GM12878 (cell line): Measurements from ENCODE around the gene RHEBL1. TPM values are rescaled to one million over a fixed set of nuclear protein-coding genes. Genes with fewer than 3 reads are reported as not detected.
"Not testable (repeated sequence)": the region's sequence is repeated elsewhere in the genome, so short reads cannot be mapped to it uniquely, and the experiment has no call there.

ENCODE experiments used
- ATAC-seq: fragments of 200-7000 bp; cut with Tn5 transposase; 3 replicates; pipeline ENCODE4 v1.9.1; 2020; ENCODE audit warnings: mild to moderate bottlenecking, moderate library complexity
- BruUV-seq: library from RNA; stranded (reverse); fragments of 400-500 nt; replicated peaks from 2 replicates; lab custom pipeline; 2021; lab: Mats Ljungman, UMichigan
- CTCF ChIA-PET: fragments of 300-600 bp; sonication (Branson Sonifier 250); formaldehyde crosslinking; extraction: SDS; loops from one replicate; lab custom pipeline; 2021; ENCODE audit warnings: inconsistent platforms; lab: Yijun Ruan, JAX
- POLR2A ChIA-PET: fragments of 350-600 bp; formaldehyde crosslinking; extraction: SDS; loops from one replicate; lab custom pipeline; 2021; ENCODE audit warnings: inconsistent platforms; lab: Charles Lee
- RAD21 ChIA-PET: fragments of 300-600 bp; sonication (Branson Sonifier 250); formaldehyde crosslinking; loops from one replicate; lab custom pipeline; 2023; ENCODE audit warnings: antibody characterized with exemption; ENCODE audit not compliant: unreplicated experiment; lab: Charles Lee
- SMC1A ChIA-PET: fragments of 300-600 bp; sonication (Branson Sonifier 250); formaldehyde crosslinking; loops from one replicate; lab custom pipeline; 2023; ENCODE audit not compliant: unreplicated experiment, uncharacterized antibody; lab: Charles Lee
- DNase-seq: peaks from one replicate; pipeline ENCODE4 v3.0.0-alpha.2; 2011; ENCODE audit warnings: low read depth, low spot score
- FAIRE-seq: peaks from 3 replicates; lab custom pipeline; 2011; peaks lifted over from hg19 to GRCh38; lab: Jason Lieb, UNC
- H2AFZ ChIP-seq: 2 replicates; pipeline ENCODE4 v1.6.0; 2011; ENCODE audit warnings: low read depth, low read length, control low read depth; ENCODE audit not compliant: control insufficient read depth
- H3K27ac ChIP-seq: 2 replicates; pipeline ENCODE4 v1.5.1; 2011; ENCODE audit warnings: control low read depth; ENCODE audit not compliant: control insufficient read depth, insufficient read depth
- H3K27me3 ChIP-seq, 2 experiments: replicated peaks in 1 of 2; 2 replicates each; pipeline versions ENCODE4 v1.6.0 to v1.6.1; 2011; ENCODE audit warnings: low read length in 1 of 2; ENCODE audit not compliant: control insufficient read depth in 2 of 2, insufficient read depth in 2 of 2
- H3K36me3 ChIP-seq, 2 experiments: 2 replicates each; pipeline ENCODE4 v1.5.1; 2011; ENCODE audit warnings: low read length in 1 of 2; ENCODE audit not compliant: control insufficient read depth in 2 of 2, insufficient read depth in 2 of 2
- H3K4me1 ChIP-seq: 2 replicates; pipeline ENCODE4 v1.6.1; 2011; ENCODE audit warnings: mild to moderate bottlenecking, low read length, moderate library complexity, mixed read lengths; ENCODE audit not compliant: control insufficient read depth, insufficient read depth
- H3K4me2 ChIP-seq: 2 replicates; pipeline ENCODE4 v1.6.0; 2011; ENCODE audit warnings: control low read depth; ENCODE audit not compliant: control insufficient read depth, insufficient read depth
- H3K4me3 ChIP-seq: fragments of 200-600 bp; sonication (generic); 2 replicates; pipeline ENCODE4 v1.5.1; 2016
- H3K79me2 ChIP-seq: 2 replicates; pipeline ENCODE4 v1.6.0; 2011; ENCODE audit warnings: low read length; ENCODE audit not compliant: control insufficient read depth, insufficient read depth
- H3K9ac ChIP-seq: 2 replicates; pipeline ENCODE4 v1.8.0; 2011; ENCODE audit warnings: low read length, control low read depth, mixed read lengths; ENCODE audit not compliant: control insufficient read depth, insufficient read depth
- H3K9me3 ChIP-seq: replicated peaks from 3 replicates; pipeline ENCODE4 v1.5.1; 2011; ENCODE audit warnings: mild to moderate bottlenecking, low read length; ENCODE audit not compliant: control insufficient read depth, insufficient read depth
- H4K20me1 ChIP-seq: 2 replicates; pipeline ENCODE4 v1.6.0; 2011; ENCODE audit not compliant: control insufficient read depth, insufficient read depth
- ATF7 ChIP-seq: fragments of 450-650 bp; IDR thresholded peaks from 2 replicates; pipeline ENCODE4 v1.6.1; 2016; ENCODE audit warnings: low read depth, mild to moderate bottlenecking
- E2F4 ChIP-seq: IDR thresholded peaks from 2 replicates; pipeline ENCODE4 v1.6.1; 2012; ENCODE audit warnings: low read depth, low read length, improper control_type of control experiment
- IRF4 ChIP-seq: IDR thresholded peaks from 2 replicates; pipeline ENCODE4 v1.6.1; 2011; ENCODE audit warnings: low read depth, low read length
- POLR2AphosphoS2 ChIP-seq: IDR thresholded peaks from 2 replicates; pipeline ENCODE4 v1.6.1; 2011; ENCODE audit warnings: low read depth, mild to moderate bottlenecking, low read length, improper control_type of control experiment, moderate library complexity
- RB1 ChIP-seq: fragments of 450-650 bp; formaldehyde crosslinking; IDR thresholded peaks from 2 replicates; pipeline ENCODE4 v1.6.1; 2017; ENCODE audit warnings: mild to moderate bottlenecking, borderline replicate concordance
- RELA ChIP-seq: fragments of 450-650 bp; IDR thresholded peaks from 2 replicates; pipeline ENCODE4 v1.8.0; 2014; ENCODE audit warnings: borderline replicate concordance; ENCODE audit not compliant: partially characterized antibody
- YY1 ChIP-seq: IDR thresholded peaks from 2 replicates; pipeline ENCODE4 v1.6.1; 2011; ENCODE audit warnings: low read depth, mild to moderate bottlenecking, low read length
- ZNF274 ChIP-seq: IDR thresholded peaks from one replicate; pipeline ENCODE4 v1.8.0; 2011; ENCODE audit not compliant: insufficient read length, insufficient read depth
- WGBS: methylation state at CpG from one replicate; pipeline ENCODE4 v1.1.6; 2016; ENCODE audit warnings: low lambda C conversion rate; ENCODE audit not compliant: insufficient replicate concordance, insufficient coverage; ENCODE audit errors: missing lambda C conversion rate; 5-methylcytosine and 5-hydroxymethylcytosine counted together
- in situ Hi-C: fragments of 300-500 bp; cut with MboI; formaldehyde crosslinking; loops from 9 replicates; pipeline ENCODE4 v1.14.3; 2018; ENCODE audit warnings: mixed read lengths
- intact Hi-C: fragments of 100-400 bp; cut with micrococcal nuclease; formaldehyde crosslinking; loops from one replicate; pipeline ENCODE4 v1.14.2; 2022; ENCODE audit not compliant: unreplicated experiment
- polyA plus RNA-seq, 11 experiments: library from polyadenylated mRNA; depleted of rRNA in 4 of 11; unstranded in 6 of 11; stranded (reverse) in 5 of 11; fragments of >200 nt; fragmentation: Nextera tagmentation in 4 of 11; fragmentation: Illumina TruSeq in 1 of 11; extraction: Ambion mirVana in 4 of 11; extraction: Trizol in 1 of 11; gene quantifications; 1 replicate in 1 of 11; 2 replicates in 10 of 11; pipeline versions ENCODE4 v1.2.1 to v1.2.3, GENCODE V29; 2011 to 2016; ENCODE audit warnings: inconsistent platforms in 2 of 11, missing spikeins in 2 of 11, low read depth in 1 of 11
- total RNA-seq, 4 experiments: library from RNA; depleted of rRNA in 3 of 4; stranded (reverse); fragments of >200 nt in 3 of 4; fragmentation: Illumina TruSeq in 1 of 4; extraction: Trizol in 1 of 4; gene quantifications; 2 replicates each; pipeline versions ENCODE4 v1.2.1 to v1.2.3, GENCODE V29; 2013 to 2021

RHEBL1 gene
- total and polyA plus RNA-seq, 10 of the 15 experiments (the other 5 are each of a cell fraction or from before 2014, with no cell fraction given), result 5.9 to 18.7 (median 12.0) TPM

GRCh38 chr12:49064767-49065152 is 5.0 kb downstream of the RHEBL1 start:
- intact Hi-C loops, result loop anchor here (1.0 to 5.0 kb wide), 4 partner anchors 24 to 171 kb away; partner anchors contain the start of gene LMBR1L
- ChIA-PET SMC1A (interaction anchor here (0.8 to 6.7 kb wide), 16 partner anchors 8 to 171 kb away, joined by 3 to 82 read pairs (median 5); partner anchors contain the start of genes DHH, LMBR1L, TUBA1A and TUBA1B), CTCF (interaction anchor here (0.6 to 12.5 kb wide), 35 partner anchors 9 to 202 kb away, joined by 3 to 254 read pairs (median 7); partner anchors contain the start of genes DHH, LMBR1L and TUBA1B), RAD21 (interaction anchor here (0.6 to 4.3 kb wide), 10 partner anchors 8 to 172 kb away, joined by 3 to 66 read pairs (median 8); partner anchors contain the start of genes DHH and TUBA1B), POLR2A (interaction anchor here (0.8 to 1.3 kb wide), 5 partner anchors 23 to 171 kb away, joined by 3 to 7 read pairs (median 4); partner anchors contain the start of gene TUBA1B)
- DNase-seq (no peak), FAIRE-seq (no peak), ATAC-seq (no peak)
- Histone ChIP-seq H4K20me1 (no peaks in the 10 kb centered on the region), H3K79me2 (peaks cover 25% of the 10 kb centered on the region), H3K9ac (no peak overlapping the region), H3K27ac (no peak overlapping the region), H3K4me3 (no peak overlapping the region), H2AFZ (no peak overlapping the region), H3K27me3 (no peaks in the 10 kb centered on the region), H3K4me2 (no peak overlapping the region), H3K36me3 (no peaks in the 10 kb centered on the region), H3K4me1 (peaks cover 4% of the 10 kb centered on the region; the same call in 1 of the 2 replicates), H3K9me3 (no peaks in the 10 kb centered on the region)
- no peak for TF ChIP-seq E2F4
- TF ChIP-seq YY1, result no peak
- no peak for TF ChIP-seq POLR2AphosphoS2
- no peak for TF ChIP-seq ATF7
- TF ChIP-seq IRF4, result no peak
- TF ChIP-seq RB1, result no peak
- TF ChIP-seq RELA, result no peak
- TF ChIP-seq ZNF274, result no peak
- no TSS peak for BruUV-seq
- WGBS, result 80% methylated on average over 5 of the region's 5 CpGs
- in situ Hi-C loops, result loop anchor here (10.0 kb wide), 1 partner anchor 170 kb away; no protein-coding TSS in a partner anchor

- H3K27ac ChIP-seq, POLR2A ChIA-PET, H3K9ac ChIP-seq, DNase-seq, H3K36me3 ChIP-seq, ATAC-seq, BruUV-seq, RAD21 ChIA-PET, H4K20me1 ChIP-seq, H2AFZ ChIP-seq, H3K4me1 ChIP-seq, SMC1A ChIA-PET, H3K9me3 ChIP-seq, H3K4me3 ChIP-seq, H3K27me3 ChIP-seq, H3K4me2 ChIP-seq, FAIRE-seq: not testable (repeated sequence)
- WGBS, result 99% methylated on average over 17 of the region's 17 CpGs
- CTCF ChIA-PET, result interaction anchor here (1.1 to 12.5 kb wide), 5 partner anchors 12 to 66 kb away, joined by 4 to 254 read pairs (median 50); partner anchors contain the start of gene DHH
- in situ Hi-C loops (loop anchor here (10.0 kb wide), 1 partner anchor 173 kb away; no protein-coding TSS in a partner anchor), intact Hi-C loops (loop anchor here (5.0 kb wide), 1 partner anchor 50 kb away; the partner anchor contains the start of gene LMBR1L)
- H3K79me2 ChIP-seq, result peaks cover 45% of the 10 kb centered on the region
These were observed 7.9 kb downstream of the RHEBL1 start for GRCh38 chr12:49061916-49062315.
